Activated CD4-positive, alpha-beta T cell treated with anti-CD3 and anti-CD28 coated beads, Interleukin-2, amount 50 U/mL, for 24 hours (primary cell): Measurements from ENCODE around the gene SMG6.

Experiments
- DNase-seq, 2 donors: peaks; one replicate each; pipeline ENCODE4 v3.0.0-alpha.2; 2020; ENCODE audit warnings: low read depth in 1 of 2, low spot score in 1 of 2

SMG6 gene

GRCh38 chr17:2110436-2110835 lies 193.1 kb downstream of the SMG6 start:
- no peak for DNase-seq

GRCh38 chr17:2108170-2108569 lies 195.4 kb downstream of the SMG6 start:
- no peak for DNase-seq

- no peak for DNase-seq
Observed at GRCh38 chr17:2107506-2107905, 196.1 kb downstream of the SMG6 start.

- DNase-seq: no peak
Observed at GRCh38 chr17:2107050-2107449, 196.5 kb downstream of the SMG6 start.

- DNase-seq: no peak
Observed at GRCh38 chr17:2106308-2106955, 197.2 kb downstream of the SMG6 start.

- DNase-seq: no peak
Observed at GRCh38 chr17:2105663-2106062, 197.9 kb downstream of the SMG6 start.

- no peak for DNase-seq
Observed at GRCh38 chr17:2102931-2103809, 200.4 kb downstream of the SMG6 start.

- peak in 1 of 2 donors; percentile 27 for DNase-seq
Observed at GRCh38 chr17:2101448-2102257, 201.9 kb downstream of the SMG6 start.

- DNase-seq: no peak
Observed at GRCh38 chr17:2095536-2095910, 208.1 kb downstream of the SMG6 start.

GRCh38 chr17:2094891-2095535 lies 208.6 kb downstream of the SMG6 start:
- no peak for DNase-seq

- no peak for DNase-seq
Observed at GRCh38 chr17:2093349-2093748, 210.2 kb downstream of the SMG6 start.

GRCh38 chr17:2092253-2092652 lies 211.3 kb downstream of the SMG6 start:
- no peak for DNase-seq

GRCh38 chr17:2090804-2091534 lies 212.6 kb downstream of the SMG6 start:
- DNase-seq: no peak

GRCh38 chr17:2090210-2090641 lies 213.4 kb downstream of the SMG6 start:
- no peak for DNase-seq

- DNase-seq: no peak
Observed at GRCh38 chr17:2089021-2089422, 214.6 kb downstream of the SMG6 start.

- DNase-seq: peak in 1 of 2 donors; percentile 62
Observed at GRCh38 chr17:2087597-2088211, 215.9 kb downstream of the SMG6 start.

- DNase-seq: no peak
Observed at GRCh38 chr17:2086306-2086705, 217.3 kb downstream of the SMG6 start.

GRCh38 chr17:2085648-2085949 lies 218.0 kb downstream of the SMG6 start:
- no peak for DNase-seq

- no peak for DNase-seq
Observed at GRCh38 chr17:2084766-2085647, 218.6 kb downstream of the SMG6 start.
